ENCODE measurements around the gene GLT8D1. TPM values are rescaled to one million over a fixed set of nuclear protein-coding genes. Genes with fewer than 3 reads are reported as not detected.
"Not testable (repeated sequence)": the region's sequence is repeated elsewhere in the genome, so short reads cannot be mapped to it uniquely, and the experiment has no call there.

Gene GLT8D1
- total RNA-seq, 1 experiment from 2014 or later, result 43.9 TPM

DNA sequence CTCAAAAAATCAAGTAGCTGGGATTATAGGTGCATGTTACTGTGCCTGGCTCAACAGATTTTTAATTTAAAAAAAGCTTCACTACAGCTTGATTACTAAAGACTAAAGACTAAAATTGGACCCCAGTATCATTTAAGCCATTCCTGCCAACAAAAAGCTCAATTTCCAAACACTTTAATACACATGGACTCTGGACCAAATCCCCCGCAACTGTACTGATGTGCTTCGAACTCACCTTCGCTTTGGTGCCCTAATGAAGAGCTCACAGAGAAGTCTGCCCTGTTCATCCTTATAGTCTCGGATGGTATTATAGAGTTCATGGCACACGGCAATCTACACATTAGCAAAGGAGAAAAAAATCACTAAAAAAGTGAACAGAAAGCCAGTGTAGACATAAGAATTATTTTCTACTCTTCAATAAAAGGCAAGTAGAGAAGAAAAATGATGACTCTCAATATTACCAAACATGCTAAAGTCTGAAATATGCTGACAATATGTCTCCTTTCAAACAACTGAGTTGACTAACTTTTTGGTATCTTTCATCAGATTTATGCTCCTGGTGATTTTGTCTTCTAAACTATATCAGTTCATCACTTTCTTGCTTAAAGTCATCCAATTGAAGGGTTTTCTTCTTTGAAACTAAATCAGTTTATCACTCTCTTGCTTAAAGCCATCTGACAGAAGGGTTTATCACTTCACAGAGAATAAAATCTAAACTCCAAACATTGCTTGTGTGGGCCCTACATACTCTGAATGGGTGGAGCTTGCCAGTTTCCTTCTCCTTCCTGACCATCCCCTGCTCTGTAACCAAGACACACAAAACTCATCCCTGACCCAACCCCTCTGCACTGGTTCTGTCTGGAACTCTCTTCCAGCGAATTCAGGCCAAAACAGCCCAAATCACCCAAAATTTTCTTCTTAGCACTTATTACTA, 27.1 kb downstream of the GLT8D1 start:
- no peak for DNase-seq
- H3K4me1 ChIP-seq, result no peaks in the 10 kb centered on the region
- H3K36me3 ChIP-seq, result peaks cover 38% of the 10 kb centered on the region
- no peak overlapping the region for H3K4me3 ChIP-seq
- no peak overlapping the region for H3K27ac ChIP-seq
- no peaks in the 10 kb centered on the region for H3K9me3 ChIP-seq (replicated peaks)
- H3K27me3 ChIP-seq, result no peaks in the 10 kb centered on the region

DNA sequence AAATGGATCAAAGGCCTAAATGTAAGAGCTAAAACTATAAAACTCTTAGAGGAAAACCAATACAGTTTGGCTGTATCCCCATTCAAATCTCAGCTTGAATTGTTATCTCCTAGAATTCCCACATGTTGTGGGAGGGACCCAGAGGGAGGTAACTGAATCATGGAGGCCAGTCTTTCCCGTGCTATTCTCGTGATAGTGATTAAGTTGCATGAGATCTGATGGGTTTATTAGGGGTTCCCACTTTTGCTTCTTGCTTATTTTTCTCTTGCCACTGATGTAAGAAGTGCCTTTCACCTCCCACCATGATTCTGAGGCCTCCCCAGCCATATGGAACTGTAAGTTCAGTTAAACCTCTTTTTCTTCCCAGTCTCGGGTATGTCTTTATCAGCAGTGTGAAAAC, 29.4 kb downstream of the GLT8D1 start:
- not testable (repeated sequence) for DNase-seq; H3K27me3 ChIP-seq; H3K4me1 ChIP-seq; H3K27ac ChIP-seq; H3K9me3 ChIP-seq (replicated peaks); H3K4me3 ChIP-seq
- peaks cover 48% of the 10 kb centered on the region for H3K36me3 ChIP-seq

DNA sequence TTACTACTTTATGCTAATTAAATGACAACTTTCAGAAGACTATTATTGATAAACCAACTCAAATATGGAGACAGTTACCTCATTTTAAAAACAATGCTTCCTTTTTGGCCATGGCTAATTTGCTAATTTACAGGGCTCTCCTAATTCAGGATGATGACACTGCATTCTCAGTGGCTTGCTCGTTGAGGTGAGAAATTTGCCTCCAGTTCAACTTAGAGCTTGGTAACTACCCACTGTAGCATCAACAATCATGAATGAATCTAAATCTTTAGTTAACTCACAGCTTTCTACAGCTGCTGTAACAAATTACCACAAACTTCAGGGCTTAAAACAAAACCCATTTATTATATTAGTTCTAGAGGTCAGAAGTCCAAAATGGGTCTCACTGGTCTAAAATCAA, 33.9 kb downstream of the GLT8D1 start:
- H3K36me3 ChIP-seq, result peaks cover 59% of the 10 kb centered on the region
- DNase-seq, result no peak
- peak overlapping the region; percentile 49; the same call in 1 of the 2 replicates for H3K27ac ChIP-seq
- H3K4me3 ChIP-seq, result no peak overlapping the region
- H3K4me1 ChIP-seq, result peaks cover 3% of the 10 kb centered on the region; the same call in 1 of the 2 replicates
- H3K9me3 ChIP-seq (replicated peaks), result no peaks in the 10 kb centered on the region
- no peaks in the 10 kb centered on the region for H3K27me3 ChIP-seq

DNA sequence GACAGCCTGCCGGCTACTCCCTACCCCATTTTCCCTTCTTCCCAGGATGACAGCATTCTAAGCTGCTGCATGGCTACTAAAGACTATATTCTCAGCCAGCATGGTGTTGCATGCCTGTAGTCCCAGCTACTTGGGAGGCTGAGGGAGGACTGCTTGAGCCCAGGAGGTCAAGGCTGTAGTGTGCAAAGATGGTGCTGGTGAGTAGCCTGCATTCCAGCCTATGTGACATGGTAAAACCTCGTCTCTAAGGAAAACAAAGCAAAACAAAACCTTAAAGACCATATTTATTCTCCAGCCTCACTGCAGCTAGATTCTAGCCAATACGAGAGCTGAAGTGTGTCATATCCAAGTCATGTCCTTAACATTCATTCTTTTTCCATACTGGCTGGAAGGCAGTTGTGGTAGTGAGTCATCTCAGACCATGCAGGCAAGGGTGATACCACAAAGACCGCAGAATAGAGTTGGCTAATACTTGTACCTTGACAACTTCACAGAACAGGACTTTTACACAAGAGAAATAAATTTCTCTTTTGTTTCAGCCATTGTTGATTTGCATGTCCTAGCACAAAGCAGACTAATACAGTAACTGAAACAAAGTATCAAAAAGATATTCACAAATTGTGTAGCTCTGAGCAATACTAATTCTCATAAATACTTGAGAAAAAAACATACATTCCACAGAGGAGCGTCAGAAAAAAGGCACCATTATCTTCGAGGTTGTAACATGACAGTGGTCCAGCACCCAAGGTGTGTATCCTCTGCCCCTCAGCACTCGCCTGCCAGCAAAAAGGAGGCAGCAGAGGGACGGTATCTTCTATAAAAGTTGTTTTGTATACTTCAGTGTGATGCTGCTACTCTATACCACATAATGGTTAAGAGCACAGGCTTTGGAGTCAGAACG, 34.7 kb downstream of the GLT8D1 start:
- Histone ChIP-seq H3K9me3 (replicated peaks) (no peaks in the 10 kb centered on the region), H3K4me1 (peaks cover 3% of the 10 kb centered on the region; the same call in 1 of the 2 replicates), H3K36me3 (peaks cover 56% of the 10 kb centered on the region), H3K4me3 (no peak overlapping the region), H3K27ac (peak overlapping the region; percentile 49), H3K27me3 (no peaks in the 10 kb centered on the region)
- DNase-seq, result peak; percentile 7 to 44

DNA sequence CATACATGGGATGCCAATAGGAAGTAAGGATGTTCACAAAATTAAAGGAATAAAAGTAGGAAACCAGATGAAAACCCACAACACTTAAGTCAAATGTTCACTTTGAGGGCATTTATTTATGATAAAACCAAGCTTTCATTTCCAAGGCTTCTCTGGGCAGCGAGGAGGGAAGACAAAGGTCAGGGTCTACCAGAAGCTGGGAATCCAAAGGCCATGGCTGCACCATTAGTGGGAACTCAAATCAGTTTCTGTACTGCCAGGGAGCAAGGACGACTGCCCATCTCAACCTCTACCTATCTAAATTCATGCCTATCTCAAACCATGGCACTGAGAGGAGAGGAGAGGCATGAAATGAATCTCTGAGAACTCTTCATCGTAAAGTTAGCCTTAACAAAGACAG, 42.5 kb downstream of the GLT8D1 start:
- Histone ChIP-seq H3K27ac (no peak overlapping the region), H3K9me3 (replicated peaks) (no peaks in the 10 kb centered on the region), H3K27me3 (no peaks in the 10 kb centered on the region), H3K4me1 (no peaks in the 10 kb centered on the region), H3K36me3 (peaks cover 51% of the 10 kb centered on the region), H3K4me3 (no peak overlapping the region)
- no peak for DNase-seq

DNA sequence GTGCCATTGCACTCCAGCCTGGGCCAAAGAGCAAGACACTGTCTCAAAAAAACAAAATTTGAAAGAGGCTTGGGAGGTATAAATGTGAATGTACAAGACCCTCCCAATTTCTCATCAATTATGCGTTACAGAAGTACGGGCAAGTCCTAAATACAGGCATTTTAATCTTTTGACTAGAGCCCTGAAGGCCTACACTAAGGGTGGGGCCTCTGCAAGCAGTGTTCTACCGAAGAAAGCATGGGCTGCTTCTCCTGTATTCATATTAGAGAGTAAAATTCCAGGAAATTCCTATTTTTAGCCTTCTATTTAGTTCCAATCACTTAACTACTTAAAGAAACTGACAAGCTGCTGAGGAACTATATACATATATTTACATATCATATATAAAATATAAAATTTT, 45.5 kb downstream of the GLT8D1 start:
- H3K27ac ChIP-seq, result no peak overlapping the region
- peaks cover 62% of the 10 kb centered on the region for H3K36me3 ChIP-seq
- no peaks in the 10 kb centered on the region for H3K9me3 ChIP-seq (replicated peaks)
- no peak overlapping the region for H3K4me3 ChIP-seq
- no peaks in the 10 kb centered on the region for H3K4me1 ChIP-seq
- no peaks in the 10 kb centered on the region for H3K27me3 ChIP-seq
- no peak for DNase-seq

DNA sequence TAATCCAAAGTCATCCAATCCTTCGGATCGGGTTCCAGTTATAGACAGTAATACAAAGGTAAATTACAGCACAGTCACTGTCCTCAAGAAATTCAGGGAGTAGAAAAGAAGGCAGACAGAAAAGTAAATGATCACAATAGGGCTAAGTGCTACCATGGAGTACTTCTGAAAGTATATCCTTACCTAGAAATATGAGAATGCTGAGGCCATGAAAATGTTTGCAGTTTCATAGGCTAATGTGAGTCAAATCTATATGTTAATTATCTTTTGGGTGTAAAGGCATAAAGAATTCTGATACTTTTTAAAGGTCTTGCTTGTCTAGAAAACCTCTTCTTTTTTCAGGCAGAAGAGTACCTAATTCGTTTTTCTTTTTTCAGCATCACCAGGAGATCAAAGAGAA, 49.7 kb downstream of the GLT8D1 start:
- no peaks in the 10 kb centered on the region for H3K4me1 ChIP-seq
- H3K4me3 ChIP-seq, result no peak overlapping the region
- DNase-seq, result no peak
- no peaks in the 10 kb centered on the region for H3K27me3 ChIP-seq
- no peaks in the 10 kb centered on the region for H3K9me3 ChIP-seq (replicated peaks)
- no peak overlapping the region for H3K27ac ChIP-seq
- H3K36me3 ChIP-seq, result peaks cover 66% of the 10 kb centered on the region

DNA sequence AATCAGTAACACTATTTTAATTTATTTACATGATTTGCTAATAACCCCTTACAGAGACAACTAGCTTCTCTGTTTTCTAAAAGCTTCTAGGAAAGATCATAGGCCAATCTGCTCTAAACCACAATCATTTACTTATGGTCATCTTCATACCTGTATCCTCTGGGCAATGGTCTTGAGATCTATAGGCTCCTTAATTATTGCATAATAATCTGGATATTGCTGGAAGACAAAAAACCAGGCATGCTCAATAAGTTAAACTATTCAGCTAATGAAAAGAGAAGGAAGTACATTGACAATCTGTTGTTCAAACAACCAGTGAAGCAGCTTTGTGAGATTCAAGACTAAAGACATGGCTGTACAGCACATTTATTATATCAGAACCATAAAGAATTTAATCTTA, 54.0 kb downstream of the GLT8D1 start:
- no peak overlapping the region for H3K4me3 ChIP-seq
- H3K27ac ChIP-seq, result no peak overlapping the region
- H3K9me3 ChIP-seq (replicated peaks), result no peaks in the 10 kb centered on the region
- peaks cover 63% of the 10 kb centered on the region for H3K36me3 ChIP-seq
- H3K4me1 ChIP-seq, result no peaks in the 10 kb centered on the region
- H3K27me3 ChIP-seq, result no peaks in the 10 kb centered on the region
- no peak for DNase-seq

DNA sequence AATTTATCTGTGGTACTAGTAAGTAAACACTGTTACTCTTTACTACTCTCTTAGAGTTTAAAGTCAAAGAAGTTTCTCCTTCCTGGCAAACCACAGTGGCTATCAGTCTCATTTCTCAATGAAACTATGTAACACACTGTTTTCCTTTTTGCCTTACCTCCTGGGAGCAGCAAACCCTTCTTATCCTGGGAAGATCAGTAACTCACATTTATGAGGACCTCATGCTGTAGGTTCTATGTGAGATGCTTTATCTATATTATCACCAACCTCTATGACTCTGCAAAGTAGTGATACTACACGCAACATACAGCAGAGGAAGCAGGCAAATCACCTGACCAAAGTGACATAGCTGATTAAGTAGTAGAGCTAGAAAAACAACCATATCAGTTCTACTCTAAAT, 55.2 kb downstream of the GLT8D1 start:
- Histone ChIP-seq H3K9me3 (replicated peaks) (no peaks in the 10 kb centered on the region), H3K36me3 (peaks cover 56% of the 10 kb centered on the region), H3K27ac (no peak overlapping the region), H3K4me3 (no peak overlapping the region), H3K4me1 (no peaks in the 10 kb centered on the region), H3K27me3 (no peaks in the 10 kb centered on the region)
- DNase-seq, result no peak

DNA sequence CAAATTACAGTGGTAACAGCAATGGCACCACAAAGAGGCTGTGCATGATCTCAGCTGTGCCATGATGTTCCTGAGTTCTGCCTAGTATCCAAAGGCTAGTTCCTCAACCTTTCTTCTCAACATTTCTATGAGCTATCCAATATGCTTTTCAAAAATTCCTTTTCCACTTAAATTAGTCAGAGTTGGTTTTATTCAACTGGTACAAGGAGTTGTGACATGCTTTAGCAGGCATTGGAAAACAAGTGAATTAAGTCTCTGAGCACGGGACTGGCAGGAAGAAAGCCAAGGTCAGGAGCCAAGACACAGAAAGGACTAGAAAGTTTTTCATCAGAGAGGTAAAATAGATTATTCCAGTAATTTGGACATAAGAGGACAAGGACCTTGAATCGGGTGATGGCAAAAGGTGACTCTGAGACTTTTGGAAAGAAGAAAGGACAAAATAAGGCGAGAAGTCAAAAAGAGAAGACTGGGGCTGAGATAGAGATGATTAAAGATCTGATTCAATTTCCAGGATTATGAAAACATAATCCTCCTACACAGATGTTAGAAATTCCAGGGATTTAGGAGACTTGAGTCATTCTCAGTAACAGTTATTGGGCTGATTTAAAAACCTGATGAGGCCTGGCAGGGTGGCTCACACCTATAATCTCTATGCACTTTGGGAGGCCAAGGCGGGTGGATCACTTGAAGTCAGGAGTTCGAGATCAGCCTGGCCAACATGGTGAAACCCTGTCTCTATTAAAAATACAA, 56.0 kb downstream of the GLT8D1 start:
- Histone ChIP-seq H3K4me3 (no peak overlapping the region), H3K36me3 (peaks cover 53% of the 10 kb centered on the region), H3K27ac (no peak overlapping the region), H3K4me1 (no peaks in the 10 kb centered on the region), H3K27me3 (no peaks in the 10 kb centered on the region), H3K9me3 (replicated peaks) (no peaks in the 10 kb centered on the region)
- DNase-seq, result no peak

DNA sequence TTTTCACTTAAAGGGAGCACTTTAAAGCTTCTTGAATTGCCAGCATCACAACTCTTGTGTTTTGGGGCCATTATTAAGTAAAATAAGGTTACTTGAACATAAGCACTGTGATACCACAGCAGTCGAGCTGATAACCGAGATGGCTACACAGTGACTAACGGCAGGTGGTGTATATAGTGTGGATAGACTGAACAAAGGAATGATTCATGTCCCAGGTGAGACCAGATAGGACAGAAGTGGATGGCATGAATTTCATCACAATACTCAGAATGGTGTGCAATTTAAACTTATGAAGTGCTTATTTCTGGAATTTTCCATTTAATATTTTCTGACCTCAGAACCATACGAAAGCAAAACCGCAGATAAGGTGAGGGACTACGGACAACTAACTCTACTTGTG, 60.0 kb downstream of the GLT8D1 start:
- H3K36me3 ChIP-seq, result peaks cover 45% of the 10 kb centered on the region
- no peak for DNase-seq
- no peaks in the 10 kb centered on the region for H3K9me3 ChIP-seq (replicated peaks)
- H3K27ac ChIP-seq, result no peak overlapping the region
- no peaks in the 10 kb centered on the region for H3K4me1 ChIP-seq
- H3K4me3 ChIP-seq, result no peak overlapping the region
- no peaks in the 10 kb centered on the region for H3K27me3 ChIP-seq

Other genes with a start within 250 kb of the GLT8D1 start
- gene STAB1, start 210.5 kb downstream of the GLT8D1 start, total RNA-seq (2014; rRNA removed; shearing (Covaris generic)), result not detected in 2 replicates
- gene NT5DC2, start 171.9 kb downstream of the GLT8D1 start, total RNA-seq (2014; rRNA removed; shearing (Covaris generic)), result 140 and 152 TPM in 2 replicates
- gene UQCC5, start 169.2 kb downstream of the GLT8D1 start, total RNA-seq (2014; rRNA removed; shearing (Covaris generic)), result 12.7 and 13.2 TPM in 2 replicates
- gene PBRM1, start 19.9 kb downstream of the GLT8D1 start, total RNA-seq (2014; rRNA removed; shearing (Covaris generic)), result 60.0 and 64.2 TPM in 2 replicates
- gene GNL3, start 19.8 kb downstream of the GLT8D1 start, total RNA-seq (2014; rRNA removed; shearing (Covaris generic)), result 141 and 171 TPM in 2 replicates
- gene SPCS1, start 315 bp upstream of the GLT8D1 start, total RNA-seq (2014; rRNA removed; shearing (Covaris generic)), result 88.6 and 96.6 TPM in 2 replicates
- 23.3 and 24.1 TPM in 2 replicates for gene NEK4, start 65.1 kb upstream of the GLT8D1 start, total RNA-seq (2014; rRNA removed; shearing (Covaris generic))
- 0.04 TPM in 1 of 2 replicates, not detected in the other for gene ITIH1, start 71.8 kb upstream of the GLT8D1 start, total RNA-seq (2014; rRNA removed; shearing (Covaris generic))
- 0.28 TPM in 1 of 2 replicates, not detected in the other for gene ITIH3, start 89.0 kb upstream of the GLT8D1 start, total RNA-seq (2014; rRNA removed; shearing (Covaris generic))
- 0.71 TPM in 1 of 2 replicates, not detected in the other for gene ITIH4, start 124.9 kb upstream of the GLT8D1 start, total RNA-seq (2014; rRNA removed; shearing (Covaris generic))
- gene MUSTN1, start 129.2 kb upstream of the GLT8D1 start, total RNA-seq (2014; rRNA removed; shearing (Covaris generic)), result 35.7 and 38.6 TPM in 2 replicates
- 12.1 and 14.7 TPM in 2 replicates for gene STIMATE, start 191.8 kb upstream of the GLT8D1 start, total RNA-seq (2014; rRNA removed; shearing (Covaris generic))